ENCODE data around the gene TTLL7.
"Not testable (repeated sequence)": the region's sequence is repeated elsewhere in the genome, so short reads cannot be mapped to it uniquely, and the experiment has no call there.

Gene TTLL7

DNA sequence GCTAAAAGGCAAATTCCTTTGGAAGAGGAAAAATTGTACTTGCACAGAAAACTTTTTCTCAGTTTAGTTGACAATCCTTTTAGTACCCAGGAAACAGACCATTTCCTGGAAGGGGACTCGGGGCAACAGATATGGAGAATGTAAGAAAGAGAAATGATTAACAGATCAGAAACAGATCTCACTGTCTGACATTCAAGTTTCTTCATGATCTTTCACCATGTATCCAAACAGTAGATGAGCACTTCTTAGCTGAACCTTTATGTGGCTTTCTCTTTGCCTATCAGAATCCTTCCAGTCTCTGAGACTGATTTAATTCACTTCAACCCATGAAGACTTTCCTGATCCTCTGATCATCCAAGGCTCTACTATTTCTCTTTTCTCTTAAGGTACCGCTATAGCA lies 2.7 kb downstream of the TTLL7 start:
- Histone ChIP-seq H3K27me3 (ENCODE audit: control insufficient read depth, insufficient read depth, low read length) (peaks cover 57% of the 10 kb centered on the region), H3K4me1 (ENCODE audit: control insufficient read depth, insufficient read depth, low read length) (peaks cover 6% of the 10 kb centered on the region), H3K27ac (ENCODE audit: low read depth, low read length) (no peak overlapping the region)

GRCh38 chr1:83995649-83996048 lies 3.3 kb downstream of the TTLL7 start:
- Histone ChIP-seq H3K4me1 (ENCODE audit: control insufficient read depth, insufficient read depth, low read length) (peaks cover 6% of the 10 kb centered on the region), H3K27ac (ENCODE audit: low read depth, low read length) (no peak overlapping the region), H3K9ac (ENCODE audit: low read depth, low read length) (no peak overlapping the region), H3K9me3 (ENCODE audit: control insufficient read depth, insufficient read depth, low read length) (no peaks in the 10 kb centered on the region), H3K4me3 (ENCODE audit: low read depth, low read length) (no peak overlapping the region), H3K27me3 (ENCODE audit: control insufficient read depth, insufficient read depth, low read length) (peaks cover 51% of the 10 kb centered on the region), H3K36me3 (ENCODE audit: control insufficient read depth, insufficient read depth, low read length) (no peaks in the 10 kb centered on the region)

More for the DNA sequence above, 2.7 kb downstream of the TTLL7 start:
- Histone ChIP-seq H3K36me3 (ENCODE audit: control insufficient read depth, insufficient read depth, low read length) (no peaks in the 10 kb centered on the region), H3K9ac (ENCODE audit: low read depth, low read length) (no peak overlapping the region), H3K9me3 (ENCODE audit: control insufficient read depth, insufficient read depth, low read length) (no peaks in the 10 kb centered on the region), H3K4me3 (ENCODE audit: low read depth, low read length) (no peak overlapping the region)

- Histone ChIP-seq H3K27ac (ENCODE audit: low read depth, low read length) (no peak overlapping the region), H3K27me3 (ENCODE audit: control insufficient read depth, insufficient read depth, low read length) (peaks cover 36% of the 10 kb centered on the region), H3K4me3 (ENCODE audit: low read depth, low read length) (no peak overlapping the region), H3K4me1 (ENCODE audit: control insufficient read depth, insufficient read depth, low read length) (no peaks in the 10 kb centered on the region), H3K36me3 (ENCODE audit: control insufficient read depth, insufficient read depth, low read length) (no peaks in the 10 kb centered on the region), H3K9me3 (ENCODE audit: control insufficient read depth, insufficient read depth, low read length) (no peaks in the 10 kb centered on the region), H3K9ac (ENCODE audit: low read depth, low read length) (no peak overlapping the region)
These were observed 4.8 kb downstream of the TTLL7 start for GRCh38 chr1:83994111-83994510.

DNA sequence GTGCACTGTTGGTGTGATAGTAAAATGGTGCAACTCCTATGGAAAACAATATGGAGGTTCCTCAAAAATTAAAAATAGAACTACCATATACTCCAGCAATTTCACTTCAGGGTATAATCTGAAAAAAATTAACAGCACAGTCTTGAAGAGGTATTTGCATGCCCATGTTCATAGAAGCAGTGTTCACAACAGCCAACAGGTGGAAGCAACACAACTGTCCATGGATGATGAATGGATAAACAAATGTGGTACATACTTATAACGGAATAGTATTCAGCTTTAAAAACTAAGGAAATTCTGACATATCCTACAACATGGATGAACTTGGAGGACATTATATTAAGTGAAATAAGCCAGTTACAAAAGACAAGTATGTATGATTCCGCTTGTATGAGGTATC lies 8.2 kb downstream of the TTLL7 start:
- Histone ChIP-seq H3K27me3 (ENCODE audit: control insufficient read depth, insufficient read depth, low read length) (peaks cover 5% of the 10 kb centered on the region; the same call in 1 of the 2 replicates), H3K4me3 (ENCODE audit: low read depth, low read length) (no peak overlapping the region), H3K27ac (ENCODE audit: low read depth, low read length) (no peak overlapping the region), H3K36me3 (ENCODE audit: control insufficient read depth, insufficient read depth, low read length) (no peaks in the 10 kb centered on the region), H3K9me3 (ENCODE audit: control insufficient read depth, insufficient read depth, low read length) (0 out of 2 replicates have a peak, but pooled peaks cover 2% of the 10 kb centered on the region), H3K4me1 (ENCODE audit: control insufficient read depth, insufficient read depth, low read length) (no peaks in the 10 kb centered on the region), H3K9ac (ENCODE audit: low read depth, low read length) (no peak overlapping the region)

DNA sequence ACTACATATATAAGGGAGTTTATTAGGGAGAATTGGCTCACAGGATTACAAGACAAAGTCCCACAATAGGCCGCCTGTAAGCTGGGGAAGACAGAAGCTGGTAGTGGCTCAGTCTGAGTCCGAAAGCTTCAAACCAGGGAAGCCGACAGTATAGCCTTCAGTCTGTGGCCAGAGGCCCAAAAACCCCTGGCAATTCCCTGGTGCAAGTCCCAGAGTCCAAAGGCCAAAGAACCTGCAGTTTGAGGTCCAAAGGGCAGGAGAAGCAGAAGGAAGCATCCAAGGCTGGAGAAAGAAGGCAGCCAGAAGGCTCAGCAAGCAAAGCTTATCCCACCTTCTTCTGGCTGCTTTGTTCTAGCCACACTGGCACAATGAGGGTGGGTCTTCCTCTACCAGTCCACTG lies 13.9 kb downstream of the TTLL7 start:
- H3K9ac ChIP-seq (ENCODE audit: low read depth, low read length) = no peak overlapping the region
- H3K27ac ChIP-seq (ENCODE audit: low read depth, low read length) = no peak overlapping the region
- no peak overlapping the region for H3K4me3 ChIP-seq (ENCODE audit: low read depth, low read length)
- H3K27me3 ChIP-seq (ENCODE audit: control insufficient read depth, insufficient read depth, low read length) = no peaks in the 10 kb centered on the region
- H3K36me3 ChIP-seq (ENCODE audit: control insufficient read depth, insufficient read depth, low read length) = no peaks in the 10 kb centered on the region
- no peaks in the 10 kb centered on the region for H3K4me1 ChIP-seq (ENCODE audit: control insufficient read depth, insufficient read depth, low read length)
- H3K9me3 ChIP-seq (ENCODE audit: control insufficient read depth, insufficient read depth, low read length) = 0 out of 2 replicates have a peak, but pooled peaks cover 2% of the 10 kb centered on the region

- H3K27me3 ChIP-seq (ENCODE audit: control insufficient read depth, insufficient read depth, low read length); H3K36me3 ChIP-seq (ENCODE audit: control insufficient read depth, insufficient read depth, low read length); H3K4me1 ChIP-seq (ENCODE audit: control insufficient read depth, insufficient read depth, low read length); H3K9ac ChIP-seq (ENCODE audit: low read depth, low read length); H3K27ac ChIP-seq (ENCODE audit: low read depth, low read length); H3K4me3 ChIP-seq (ENCODE audit: low read depth, low read length); H3K9me3 ChIP-seq (ENCODE audit: control insufficient read depth, insufficient read depth, low read length): not testable (repeated sequence)
These were observed 15.0 kb downstream of the TTLL7 start for GRCh38 chr1:83983918-83984317.

- Histone ChIP-seq H3K36me3 (ENCODE audit: control insufficient read depth, insufficient read depth, low read length) (no peaks in the 10 kb centered on the region), H3K9ac (ENCODE audit: low read depth, low read length) (no peak overlapping the region), H3K9me3 (ENCODE audit: control insufficient read depth, insufficient read depth, low read length) (no peaks in the 10 kb centered on the region), H3K27ac (ENCODE audit: low read depth, low read length) (no peak overlapping the region), H3K4me3 (ENCODE audit: low read depth, low read length) (no peak overlapping the region), H3K4me1 (ENCODE audit: control insufficient read depth, insufficient read depth, low read length) (no peaks in the 10 kb centered on the region), H3K27me3 (ENCODE audit: control insufficient read depth, insufficient read depth, low read length) (no peaks in the 10 kb centered on the region)
These were observed 20.9 kb downstream of the TTLL7 start for GRCh38 chr1:83978056-83978455.

DNA sequence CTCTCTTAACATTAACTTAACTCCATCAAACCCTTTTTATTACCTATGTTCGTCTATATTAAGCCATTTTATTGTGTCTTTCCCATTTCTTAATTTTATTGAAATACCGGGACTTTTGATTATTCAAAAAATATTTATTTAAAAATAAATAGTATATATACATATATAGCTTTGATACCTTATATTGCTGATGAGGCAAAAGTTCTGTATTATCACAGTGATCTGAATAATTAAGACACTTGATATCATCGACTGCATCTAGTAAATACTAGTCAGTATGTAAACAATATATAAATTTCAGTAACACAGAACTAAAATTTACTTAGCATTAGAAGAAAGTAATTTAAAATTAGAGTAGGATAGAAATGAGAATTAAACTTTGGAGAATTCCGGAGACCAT lies 22.0 kb downstream of the TTLL7 start:
- Histone ChIP-seq H3K9ac (ENCODE audit: low read depth, low read length) (no peak overlapping the region), H3K4me1 (ENCODE audit: control insufficient read depth, insufficient read depth, low read length) (no peaks in the 10 kb centered on the region), H3K27ac (ENCODE audit: low read depth, low read length) (no peak overlapping the region), H3K27me3 (ENCODE audit: control insufficient read depth, insufficient read depth, low read length) (no peaks in the 10 kb centered on the region), H3K4me3 (ENCODE audit: low read depth, low read length) (no peak overlapping the region), H3K9me3 (ENCODE audit: control insufficient read depth, insufficient read depth, low read length) (no peaks in the 10 kb centered on the region), H3K36me3 (ENCODE audit: control insufficient read depth, insufficient read depth, low read length) (no peaks in the 10 kb centered on the region)

GRCh38 chr1:83970802-83971201 lies 28.1 kb downstream of the TTLL7 start:
- Histone ChIP-seq H3K36me3 (ENCODE audit: control insufficient read depth, insufficient read depth, low read length) (no peaks in the 10 kb centered on the region), H3K4me3 (ENCODE audit: low read depth, low read length) (no peak overlapping the region), H3K27ac (ENCODE audit: low read depth, low read length) (no peak overlapping the region), H3K9me3 (ENCODE audit: control insufficient read depth, insufficient read depth, low read length) (no peaks in the 10 kb centered on the region), H3K9ac (ENCODE audit: low read depth, low read length) (no peak overlapping the region), H3K27me3 (ENCODE audit: control insufficient read depth, insufficient read depth, low read length) (no peaks in the 10 kb centered on the region), H3K4me1 (ENCODE audit: control insufficient read depth, insufficient read depth, low read length) (peaks cover 11% of the 10 kb centered on the region)

- Histone ChIP-seq H3K4me3 (ENCODE audit: low read depth, low read length) (no peak overlapping the region), H3K9ac (ENCODE audit: low read depth, low read length) (no peak overlapping the region), H3K27me3 (ENCODE audit: control insufficient read depth, insufficient read depth, low read length) (no peaks in the 10 kb centered on the region), H3K4me1 (ENCODE audit: control insufficient read depth, insufficient read depth, low read length) (peaks cover 11% of the 10 kb centered on the region), H3K36me3 (ENCODE audit: control insufficient read depth, insufficient read depth, low read length) (no peaks in the 10 kb centered on the region), H3K27ac (ENCODE audit: low read depth, low read length) (no peak overlapping the region), H3K9me3 (ENCODE audit: control insufficient read depth, insufficient read depth, low read length) (no peaks in the 10 kb centered on the region)
These were observed 28.8 kb downstream of the TTLL7 start for GRCh38 chr1:83970114-83970513.

GRCh38 chr1:83967336-83967735 lies 31.6 kb downstream of the TTLL7 start:
- Histone ChIP-seq H3K9me3 (ENCODE audit: control insufficient read depth, insufficient read depth, low read length) (no peaks in the 10 kb centered on the region), H3K4me3 (ENCODE audit: low read depth, low read length) (no peak overlapping the region), H3K27ac (ENCODE audit: low read depth, low read length) (no peak overlapping the region), H3K27me3 (ENCODE audit: control insufficient read depth, insufficient read depth, low read length) (no peaks in the 10 kb centered on the region), H3K4me1 (ENCODE audit: control insufficient read depth, insufficient read depth, low read length) (peaks cover 11% of the 10 kb centered on the region), H3K36me3 (ENCODE audit: control insufficient read depth, insufficient read depth, low read length) (no peaks in the 10 kb centered on the region), H3K9ac (ENCODE audit: low read depth, low read length) (no peak overlapping the region)

DNA sequence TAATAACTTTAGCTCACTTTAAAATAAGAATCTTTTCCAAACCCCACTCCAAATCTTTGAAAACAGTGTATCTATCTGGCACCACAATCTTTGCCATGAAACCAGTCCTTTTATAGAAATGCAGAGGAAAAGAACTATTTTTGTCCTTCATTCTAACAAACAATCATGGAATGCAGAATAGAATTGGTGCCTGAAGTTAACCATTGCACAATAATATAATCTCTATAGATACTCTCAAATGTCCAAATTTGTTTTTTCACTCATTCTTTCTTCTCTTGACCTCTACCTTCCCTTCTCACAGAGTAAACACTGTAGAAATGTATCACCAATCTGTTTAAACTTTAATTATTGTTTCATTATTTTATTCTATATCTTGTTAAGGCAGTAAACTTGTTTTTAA lies 34.8 kb downstream of the TTLL7 start:
- Histone ChIP-seq H3K9me3 (ENCODE audit: control insufficient read depth, insufficient read depth, low read length) (no peaks in the 10 kb centered on the region), H3K27me3 (ENCODE audit: control insufficient read depth, insufficient read depth, low read length) (no peaks in the 10 kb centered on the region), H3K27ac (ENCODE audit: low read depth, low read length) (no peak overlapping the region), H3K36me3 (ENCODE audit: control insufficient read depth, insufficient read depth, low read length) (no peaks in the 10 kb centered on the region), H3K4me3 (ENCODE audit: low read depth, low read length) (no peak overlapping the region), H3K9ac (ENCODE audit: low read depth, low read length) (no peak overlapping the region), H3K4me1 (ENCODE audit: control insufficient read depth, insufficient read depth, low read length) (no peaks in the 10 kb centered on the region)

Measured in HUES48 (cell line).